ENCODE data around the gene PLP2.

Gene PLP2

GRCh38 chrX:49209434-49210251 is 37.9 kb downstream of the PLP2 start:
- DNase-seq (ENCODE audit: low spot score), result no peak

- no peak for DNase-seq (ENCODE audit: low spot score)
Observed at GRCh38 chrX:49210406-49210805, 38.7 kb downstream of the PLP2 start.

DNA sequence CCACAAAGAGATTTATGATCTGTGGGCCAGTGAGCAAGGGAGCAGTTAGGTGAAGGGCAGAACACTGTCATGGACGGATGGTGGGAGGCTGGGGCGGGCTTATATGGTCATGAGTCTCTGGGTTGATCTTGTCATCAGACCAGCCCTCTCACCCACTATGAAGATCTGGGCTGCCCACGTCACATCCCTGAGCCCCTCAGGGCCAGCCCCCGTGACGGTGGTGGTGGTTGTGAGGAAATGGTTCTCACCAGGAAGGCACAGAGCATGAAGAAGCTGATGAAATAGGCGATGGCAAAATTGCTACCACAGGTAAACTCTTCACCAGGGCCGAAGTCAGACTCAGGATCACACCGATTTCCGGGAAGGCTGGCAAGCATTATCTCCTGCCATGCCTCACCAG is 39.4 kb downstream of the PLP2 start:
- DNase-seq (ENCODE audit: low spot score), result no peak

DNA sequence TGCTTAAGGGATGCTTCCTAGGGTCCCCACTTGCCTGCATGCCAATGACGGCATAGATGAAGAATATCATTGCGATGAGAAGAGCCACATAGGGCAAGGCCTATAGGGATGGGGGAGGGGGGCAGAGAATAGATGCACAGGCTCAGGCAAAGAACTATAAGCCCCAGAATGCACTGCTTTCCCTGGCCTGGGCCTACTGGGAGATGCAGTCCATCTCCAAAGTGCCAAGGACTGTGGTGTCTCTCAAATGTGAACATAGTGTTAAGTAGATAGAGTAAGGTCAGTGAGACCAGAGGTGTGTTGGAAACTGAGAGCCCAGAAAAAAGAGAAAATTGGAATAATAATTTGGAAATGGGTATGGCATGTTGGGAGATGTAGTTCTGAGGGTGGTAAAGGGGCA is 40.5 kb downstream of the PLP2 start:
- no peak for DNase-seq (ENCODE audit: low spot score)

- no peak for DNase-seq (ENCODE audit: low spot score)
Observed at GRCh38 chrX:49212861-49213260, 41.2 kb downstream of the PLP2 start.

- no peak for DNase-seq (ENCODE audit: low spot score)
Observed at GRCh38 chrX:49214416-49214815, 42.7 kb downstream of the PLP2 start.

DNA sequence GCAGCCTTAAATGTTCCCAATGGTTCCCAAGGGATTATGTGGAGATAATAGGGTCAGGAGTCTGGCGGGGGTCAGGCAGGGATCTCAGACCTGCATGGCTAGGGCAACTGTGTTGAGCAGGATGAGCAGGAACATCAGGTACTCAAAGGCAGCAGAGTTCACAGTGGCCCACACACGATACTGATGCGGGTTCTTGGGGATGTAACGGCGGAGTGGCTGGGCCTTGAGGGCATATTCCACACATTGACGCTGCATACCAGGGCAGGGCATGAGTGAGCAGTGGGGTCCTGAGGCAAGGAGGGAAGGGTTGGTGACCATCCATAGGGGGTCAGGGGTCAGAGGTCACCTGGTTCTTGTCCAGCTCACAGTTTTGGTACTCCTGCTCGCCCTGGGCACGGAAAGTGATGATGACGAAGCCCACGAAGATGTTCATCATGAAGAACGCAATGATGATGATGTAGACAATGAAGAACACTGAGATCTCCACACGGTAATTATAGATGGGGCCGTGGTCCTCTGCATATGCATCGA is 43.4 kb downstream of the PLP2 start:
- no peak for DNase-seq (ENCODE audit: low spot score)

GRCh38 chrX:49220100-49220499 is 48.4 kb downstream of the PLP2 start:
- DNase-seq (ENCODE audit: low spot score), result no peak

- no peak for DNase-seq (ENCODE audit: low spot score)
Observed at GRCh38 chrX:49221868-49222267, 50.2 kb downstream of the PLP2 start.

All from SW480 (cell line).